Activated T-helper 1 cell treated with anti-CD3 and anti-CD28 coated beads, Interleukin-12 subunit alpha, Interleukin-12 subunit beta, Interleukin-2, Interleukin-4 antibody, amounts not matched to agents 30 ng/mL and 10 ng/mL and 1 ng/mL, durations not matched to agents 14 hours and 24 hours and 36 hours (primary cell): Measurements from ENCODE around the gene CERT1. TPM values are rescaled to one million over a fixed set of nuclear protein-coding genes. Genes with fewer than 3 reads are reported as not detected.

Source experiments
- DNase-seq: peaks from one replicate; pipeline ENCODE4 v3.0.0; 2021; ENCODE audit warnings: low spot score
- H3K27ac Mint-ChIP-seq: one replicate; pipeline ENCODE4 v1.8.0; 2021; ENCODE audit warnings: mild to moderate bottlenecking, mixed read lengths
- H3K27me3 Mint-ChIP-seq: one replicate; pipeline ENCODE4 v1.8.0; 2022; ENCODE audit warnings: mild to moderate bottlenecking, moderate library complexity, mixed read lengths; ENCODE audit not compliant: insufficient read depth
- H3K36me3 Mint-ChIP-seq: one replicate; pipeline ENCODE4 v1.8.0; 2021; ENCODE audit warnings: low read depth, mixed read lengths
- H3K4me1 Mint-ChIP-seq: one replicate; pipeline ENCODE4 v1.8.0; 2021; ENCODE audit warnings: low read depth, mixed read lengths
- H3K4me3 Mint-ChIP-seq: one replicate; pipeline ENCODE4 v1.8.0; 2021; ENCODE audit warnings: mild to moderate bottlenecking, moderate library complexity, mixed read lengths
- H3K9me3 Mint-ChIP-seq: one replicate; pipeline ENCODE4 v1.8.0; 2021; ENCODE audit warnings: mixed read lengths
- intact Hi-C: fragments of 100-400 bp; cut with micrococcal nuclease; formaldehyde crosslinking; loops from one replicate; pipeline ENCODE4 v1.15.1; 2024
- total RNA-seq: library from RNA; stranded (reverse); gene quantifications from 2 replicates; pipeline ENCODE4 v1.2.3, GENCODE V29; 2022

Gene CERT1
- total RNA-seq, 1 donor from 2014 or later: 41.0 TPM

DNA sequence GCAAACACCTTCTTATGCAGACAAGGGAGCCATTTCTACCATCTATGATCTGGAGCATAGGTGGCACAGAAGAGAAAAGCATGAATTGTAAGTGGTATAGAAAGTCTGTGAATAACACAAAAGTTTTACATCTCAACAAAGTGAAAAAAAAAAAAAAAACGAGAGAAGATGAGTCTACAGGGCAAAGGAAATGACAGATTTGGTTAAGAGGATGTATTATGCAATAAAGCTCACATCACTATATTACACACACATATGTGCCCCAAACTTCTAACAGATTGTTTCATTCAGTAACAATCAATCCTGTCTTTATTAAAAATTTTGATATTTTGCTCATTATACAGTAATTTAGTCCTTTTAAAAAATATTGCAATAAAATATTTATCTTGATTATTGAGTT lies 49.8 kb downstream of the CERT1 start:
- Mint-ChIP-seq H3K27ac (no peak overlapping the region), H3K27me3 (no peaks in the 10 kb centered on the region), H3K4me1 (peaks cover 25% of the 10 kb centered on the region), H3K9me3 (no peaks in the 10 kb centered on the region), H3K4me3 (no peak overlapping the region), H3K36me3 (peaks cover 10% of the 10 kb centered on the region)
- intact Hi-C loops: no loop called here
- DNase-seq: no peak

DNA sequence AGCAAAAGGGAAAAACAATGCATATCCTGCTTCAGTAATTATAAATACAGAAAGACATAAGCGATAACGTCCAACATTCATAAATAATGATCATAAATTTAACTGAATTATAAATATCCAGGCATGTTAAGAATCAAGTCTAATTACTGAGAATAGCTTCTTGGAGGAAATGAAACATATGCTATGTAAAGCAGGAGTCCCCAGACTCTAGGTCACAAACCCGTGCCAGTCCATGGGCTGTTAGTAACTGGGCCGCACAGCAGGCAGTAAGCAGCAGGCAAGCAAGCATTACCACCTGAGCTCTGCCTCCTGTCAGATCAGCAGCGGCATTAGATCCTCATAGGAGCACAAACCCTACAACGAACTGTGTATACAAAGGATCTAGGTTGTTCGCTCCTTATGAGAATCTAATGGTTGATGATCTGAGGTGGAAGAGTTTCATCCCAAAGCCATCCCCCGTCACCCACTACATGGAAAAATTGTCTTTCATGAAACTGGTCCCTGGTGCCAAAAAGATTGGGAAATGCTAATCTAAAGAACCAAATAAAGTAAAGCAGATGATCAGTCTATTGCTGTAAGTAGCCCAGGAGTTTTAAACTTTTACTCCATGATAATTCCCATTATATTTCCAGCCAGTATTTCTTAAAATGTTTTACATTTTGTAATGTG lies 50.4 kb downstream of the CERT1 start:
- Mint-ChIP-seq H3K27me3 (no peaks in the 10 kb centered on the region), H3K4me3 (no peak overlapping the region), H3K27ac (no peak overlapping the region), H3K9me3 (no peaks in the 10 kb centered on the region), H3K4me1 (peaks cover 19% of the 10 kb centered on the region), H3K36me3 (peaks cover 10% of the 10 kb centered on the region)
- intact Hi-C loops: no loop called here
- no peak for DNase-seq

DNA sequence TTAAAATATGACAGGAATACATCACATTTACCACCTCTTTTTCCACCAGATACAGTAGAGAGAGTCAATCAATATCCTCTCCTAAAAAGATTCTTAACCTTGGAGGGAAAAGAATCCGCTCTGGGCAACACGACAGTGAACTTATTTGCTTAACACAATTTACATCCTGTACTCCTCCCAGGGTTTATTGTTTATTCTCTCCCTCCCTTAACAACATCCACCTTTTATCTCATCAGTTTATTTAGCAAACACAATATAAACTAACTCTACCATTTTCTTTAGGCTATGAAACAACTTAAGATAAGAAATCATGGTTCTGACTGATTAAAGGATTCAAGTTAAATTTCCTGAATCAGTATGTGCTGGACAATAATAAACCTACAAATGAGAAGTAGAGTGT lies 50.9 kb downstream of the CERT1 start:
- Mint-ChIP-seq H3K36me3 (peaks cover 13% of the 10 kb centered on the region), H3K27ac (no peak overlapping the region), H3K4me1 (peaks cover 14% of the 10 kb centered on the region), H3K9me3 (no peaks in the 10 kb centered on the region), H3K27me3 (no peaks in the 10 kb centered on the region), H3K4me3 (no peak overlapping the region)
- DNase-seq: no peak
- intact Hi-C loops: no loop called here

DNA sequence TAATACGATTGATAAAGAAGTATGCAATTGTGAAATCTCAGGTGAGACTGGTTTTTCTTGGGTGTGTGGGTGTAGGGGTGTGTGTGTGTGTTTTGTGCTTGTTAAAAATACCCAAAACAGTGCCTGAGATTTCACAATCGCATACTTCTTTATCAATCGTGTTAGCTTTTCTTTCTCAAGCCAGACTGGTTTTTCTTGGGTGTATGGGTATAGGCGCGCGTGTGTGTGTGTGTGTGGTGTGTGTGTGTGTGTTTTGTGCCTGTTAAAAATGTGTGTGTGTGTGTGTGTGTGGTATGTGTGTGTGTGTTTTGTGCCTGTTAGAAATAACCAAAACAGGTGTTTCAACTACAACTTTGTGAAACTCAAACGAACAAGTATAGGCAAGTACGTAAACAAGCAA lies 53.7 kb downstream of the CERT1 start:
- Mint-ChIP-seq H3K27me3 (no peaks in the 10 kb centered on the region), H3K36me3 (peaks cover 22% of the 10 kb centered on the region), H3K9me3 (no peaks in the 10 kb centered on the region), H3K4me3 (no peak overlapping the region), H3K27ac (no peak overlapping the region), H3K4me1 (no peaks in the 10 kb centered on the region)
- intact Hi-C loops: no loop called here
- no peak for DNase-seq

DNA sequence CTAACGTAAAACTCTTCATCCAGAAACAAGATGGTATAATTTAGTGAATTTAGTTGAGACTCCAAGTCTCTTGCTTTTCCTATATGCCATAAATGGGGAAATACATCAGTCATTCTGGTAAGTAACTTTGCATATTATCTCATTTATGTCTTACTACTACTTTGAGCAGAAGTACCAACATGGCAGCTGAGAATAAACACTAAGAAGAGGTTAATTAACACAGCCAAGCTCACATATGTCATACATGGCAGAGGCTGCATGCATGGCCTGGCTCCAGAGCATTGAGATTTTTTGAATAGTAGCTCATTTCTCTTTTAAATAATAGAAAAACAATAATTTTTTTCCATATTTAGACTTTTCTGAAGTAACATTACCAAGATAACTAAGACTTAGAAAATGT lies 54.3 kb downstream of the CERT1 start:
- Mint-ChIP-seq H3K4me3 (no peak overlapping the region), H3K9me3 (no peaks in the 10 kb centered on the region), H3K27ac (no peak overlapping the region), H3K4me1 (no peaks in the 10 kb centered on the region), H3K27me3 (no peaks in the 10 kb centered on the region), H3K36me3 (peaks cover 20% of the 10 kb centered on the region)
- DNase-seq: no peak
- intact Hi-C loops: no loop called here

DNA sequence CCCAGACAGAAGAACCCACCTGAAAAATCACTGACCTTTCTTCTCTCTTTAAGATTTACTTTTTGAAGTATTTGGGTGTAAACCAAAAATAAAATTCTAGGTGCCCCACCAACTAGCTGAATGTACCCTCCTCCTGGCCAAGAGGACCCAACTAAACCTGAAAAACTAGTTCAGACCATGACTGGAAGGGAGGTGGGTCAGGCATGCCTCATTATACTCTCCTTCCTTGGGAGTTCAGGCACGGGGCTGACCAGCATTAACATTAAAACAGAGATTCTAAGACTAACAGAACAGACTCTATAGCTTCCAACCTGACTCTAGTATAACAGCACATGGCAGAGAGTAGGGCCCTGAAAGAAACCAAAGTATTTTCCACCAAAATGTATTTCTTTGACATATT lies 61.4 kb downstream of the CERT1 start:
- no peak overlapping the region for H3K27ac Mint-ChIP-seq
- peaks cover 29% of the 10 kb centered on the region for H3K9me3 Mint-ChIP-seq
- no peaks in the 10 kb centered on the region for H3K4me1 Mint-ChIP-seq
- H3K36me3 Mint-ChIP-seq: peaks cover 30% of the 10 kb centered on the region
- no peak for DNase-seq
- H3K4me3 Mint-ChIP-seq: no peak overlapping the region
- no peaks in the 10 kb centered on the region for H3K27me3 Mint-ChIP-seq
- intact Hi-C loops: no loop called here

DNA sequence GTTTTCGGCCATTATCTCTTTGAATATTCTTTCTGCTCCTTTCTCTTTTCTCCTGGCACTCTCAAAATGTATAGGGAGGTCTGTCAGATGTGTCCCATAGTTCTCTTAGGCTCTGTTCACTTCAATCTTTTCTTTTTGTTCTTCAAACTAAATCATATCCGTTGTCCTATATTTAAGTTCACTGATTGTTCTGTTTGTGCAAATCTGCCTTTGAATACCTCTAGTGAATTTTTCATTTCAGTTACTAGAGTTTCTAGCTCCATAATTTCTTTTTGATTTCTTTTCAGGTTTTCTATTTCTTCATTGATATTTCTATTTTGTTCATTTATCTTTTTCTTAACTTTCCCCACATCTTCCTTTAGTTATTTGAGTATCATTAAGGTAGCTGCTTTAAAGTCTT lies 65.4 kb downstream of the CERT1 start:
- Mint-ChIP-seq H3K4me3 (no peak overlapping the region), H3K4me1 (no peaks in the 10 kb centered on the region), H3K36me3 (peaks cover 29% of the 10 kb centered on the region), H3K9me3 (peaks cover 39% of the 10 kb centered on the region), H3K27ac (no peak overlapping the region), H3K27me3 (no peaks in the 10 kb centered on the region)
- no peak for DNase-seq
- intact Hi-C loops: no loop called here

DNA sequence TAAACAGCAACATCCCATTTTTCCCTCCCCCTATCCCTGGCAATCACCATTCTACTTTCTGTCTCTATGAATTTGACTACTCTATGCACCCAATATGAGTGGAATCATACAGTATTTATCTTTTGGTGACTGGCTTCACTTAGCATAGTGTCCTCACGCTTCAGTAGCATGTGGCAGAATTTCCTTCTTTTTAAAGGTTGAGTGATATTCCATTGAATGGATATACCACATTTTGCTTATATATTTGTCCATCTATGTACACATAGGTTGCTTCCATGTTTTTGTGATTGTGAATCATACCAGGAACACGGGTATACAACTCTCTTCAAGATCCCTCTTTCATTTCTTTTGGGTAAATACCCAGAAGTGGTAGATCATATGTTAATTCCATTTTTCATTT lies 69.9 kb downstream of the CERT1 start:
- intact Hi-C loops: no loop called here
- no peak for DNase-seq
- peaks cover 21% of the 10 kb centered on the region for H3K9me3 Mint-ChIP-seq
- no peak overlapping the region for H3K27ac Mint-ChIP-seq
- peaks cover 11% of the 10 kb centered on the region for H3K36me3 Mint-ChIP-seq
- H3K4me3 Mint-ChIP-seq: no peak overlapping the region
- no peaks in the 10 kb centered on the region for H3K27me3 Mint-ChIP-seq
- no peaks in the 10 kb centered on the region for H3K4me1 Mint-ChIP-seq

DNA sequence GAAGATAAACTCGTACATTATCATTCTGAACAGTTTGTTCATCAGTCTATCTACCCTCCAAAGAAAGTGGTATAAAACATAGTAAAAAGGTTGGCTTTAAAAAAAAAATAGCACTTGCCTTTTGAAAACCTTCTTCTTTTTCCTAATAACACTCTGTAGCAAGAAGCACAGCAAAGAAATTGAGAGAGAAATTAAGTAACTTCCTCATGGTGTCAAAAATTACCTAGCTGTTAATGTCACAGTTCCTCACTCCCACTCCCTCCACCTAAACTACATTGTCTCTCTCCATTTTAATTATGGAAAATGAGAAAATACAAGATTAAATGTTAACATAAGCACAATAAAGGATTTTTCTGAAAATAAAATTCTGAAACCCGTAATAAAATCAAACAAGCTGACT lies 72.2 kb downstream of the CERT1 start:
- no peak for DNase-seq
- Mint-ChIP-seq H3K4me1 (no peaks in the 10 kb centered on the region), H3K36me3 (peaks cover 4% of the 10 kb centered on the region), H3K27me3 (no peaks in the 10 kb centered on the region), H3K9me3 (peaks cover 10% of the 10 kb centered on the region), H3K4me3 (no peak overlapping the region), H3K27ac (no peak overlapping the region)
- intact Hi-C loops: no loop called here

DNA sequence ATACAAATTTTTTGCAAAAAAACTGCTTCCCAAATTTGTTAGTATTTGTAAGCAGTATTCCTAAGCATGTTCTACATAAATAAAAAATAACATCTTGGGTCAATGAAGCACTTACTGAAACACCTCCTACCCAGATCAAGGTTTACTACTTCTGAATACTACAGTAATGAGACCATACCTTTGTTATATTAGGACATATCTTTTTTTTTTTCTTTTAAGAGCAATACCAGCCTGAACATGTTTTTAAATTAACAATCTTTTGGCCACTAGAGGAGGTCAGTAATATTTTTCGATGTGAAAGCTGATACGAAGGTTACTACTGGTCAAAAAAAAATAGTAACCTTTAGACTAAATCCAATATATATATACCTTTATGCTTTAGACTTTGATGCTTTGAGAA lies 72.7 kb downstream of the CERT1 start:
- no peak overlapping the region for H3K4me3 Mint-ChIP-seq
- intact Hi-C loops: no loop called here
- no peaks in the 10 kb centered on the region for H3K27me3 Mint-ChIP-seq
- H3K36me3 Mint-ChIP-seq: peaks cover 4% of the 10 kb centered on the region
- no peak overlapping the region for H3K27ac Mint-ChIP-seq
- H3K4me1 Mint-ChIP-seq: peaks cover 4% of the 10 kb centered on the region
- no peak for DNase-seq
- H3K9me3 Mint-ChIP-seq: peaks cover 10% of the 10 kb centered on the region

DNA sequence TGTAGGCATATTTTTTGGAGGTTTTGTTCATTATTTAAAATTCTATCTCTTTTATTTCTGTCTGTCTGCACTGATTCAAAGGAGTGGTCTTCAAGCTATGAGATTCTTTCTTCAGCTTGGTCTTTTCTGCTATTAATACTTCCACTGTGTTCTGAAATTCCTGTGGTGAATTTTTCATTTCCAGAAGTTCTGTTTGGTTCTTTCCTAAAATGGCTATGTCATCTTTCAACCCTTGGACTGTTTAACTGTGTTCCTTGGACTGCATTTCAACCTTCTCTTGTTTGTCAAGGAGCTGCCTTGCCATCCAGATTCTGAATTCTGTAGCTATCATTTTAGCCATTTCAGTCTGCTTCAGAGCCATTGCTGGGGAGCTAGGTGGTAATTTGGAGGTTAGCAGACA lies 76.3 kb downstream of the CERT1 start:
- Mint-ChIP-seq H3K36me3 (peaks cover 4% of the 10 kb centered on the region), H3K4me1 (peaks cover 5% of the 10 kb centered on the region), H3K4me3 (no peak overlapping the region), H3K27ac (no peak overlapping the region), H3K9me3 (peaks cover 4% of the 10 kb centered on the region), H3K27me3 (no peaks in the 10 kb centered on the region)
- intact Hi-C loops: no loop called here
- no peak for DNase-seq

DNA sequence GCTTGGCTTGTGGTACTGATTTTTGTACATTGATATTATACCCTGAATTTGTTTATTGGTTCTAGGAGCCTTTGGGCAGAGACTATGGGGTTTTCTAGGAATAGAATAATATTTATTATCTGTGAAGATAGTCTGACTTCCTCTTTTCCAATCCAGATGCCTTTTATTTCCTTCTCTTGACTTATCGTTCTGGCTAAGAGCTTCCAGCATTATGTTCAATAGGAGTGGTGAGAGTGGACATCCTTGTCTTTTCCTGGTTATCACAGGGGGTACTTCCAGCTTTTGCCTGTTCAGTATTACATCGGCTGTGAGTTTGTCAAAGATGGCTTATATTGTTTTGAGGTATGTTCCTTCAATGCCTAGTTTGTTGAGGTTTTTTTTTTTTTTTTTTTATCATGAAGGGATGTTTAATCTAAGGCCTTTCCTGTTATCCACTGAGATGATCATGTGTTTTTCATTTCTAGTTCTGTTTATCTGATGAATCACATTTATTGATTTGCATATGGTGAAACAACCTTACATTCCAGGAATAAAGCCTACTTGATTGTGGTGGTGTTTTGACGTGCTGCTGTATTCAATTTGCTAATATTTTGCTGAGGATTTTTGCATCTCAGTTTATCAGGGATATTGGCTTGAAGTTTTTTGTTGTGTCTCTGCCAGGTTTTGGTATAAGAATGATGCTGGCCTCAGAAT lies 77.5 kb downstream of the CERT1 start:
- Mint-ChIP-seq H3K27me3 (no peaks in the 10 kb centered on the region), H3K9me3 (peaks cover 4% of the 10 kb centered on the region), H3K4me3 (no peak overlapping the region), H3K4me1 (peaks cover 5% of the 10 kb centered on the region), H3K27ac (no peak overlapping the region), H3K36me3 (peaks cover 4% of the 10 kb centered on the region)
- intact Hi-C loops: no loop called here
- no peak for DNase-seq

DNA sequence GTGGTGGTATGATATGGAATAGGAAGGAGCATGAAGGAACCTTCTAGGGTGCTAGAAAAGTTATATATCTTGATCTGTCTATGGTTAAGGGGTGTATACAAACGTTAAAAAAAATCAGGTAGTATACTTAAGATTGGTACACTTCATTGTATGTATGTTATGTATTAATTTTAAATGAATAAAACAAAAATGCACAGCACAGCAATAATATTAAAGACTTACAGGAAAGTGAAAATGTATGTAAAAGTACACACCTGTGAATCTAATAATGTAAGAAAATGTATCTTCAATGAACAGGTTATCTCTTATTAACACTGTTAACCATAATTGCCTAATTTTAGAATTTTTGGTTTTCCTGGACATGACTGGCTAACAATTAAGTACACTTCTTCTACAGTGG lies 97.2 kb downstream of the CERT1 start:
- Mint-ChIP-seq H3K27ac (no peak overlapping the region), H3K36me3 (peaks cover 21% of the 10 kb centered on the region), H3K27me3 (no peaks in the 10 kb centered on the region), H3K9me3 (no peaks in the 10 kb centered on the region), H3K4me1 (peaks cover 6% of the 10 kb centered on the region), H3K4me3 (no peak overlapping the region)
- intact Hi-C loops: no loop called here
- DNase-seq: no peak
